Endothelial cell (in vitro differentiated cells): ENCODE measurements around the gene KANSL1L. TPM values are rescaled to one million over a fixed set of nuclear protein-coding genes. Genes with fewer than 3 reads are reported as not detected.
"Not testable (repeated sequence)": the region's sequence is repeated elsewhere in the genome, so short reads cannot be mapped to it uniquely, and the experiment has no call there.

Experiments used
- DNase-seq: peaks from one replicate; pipeline ENCODE4 v3.0.0; 2021; ENCODE audit warnings: low spot score
- H3K27ac Mint-ChIP-seq: one replicate; pipeline ENCODE4 v1.8.0; 2021; ENCODE audit warnings: mixed read lengths, inconsistent platforms; ENCODE audit not compliant: unreplicated experiment
- H3K27me3 Mint-ChIP-seq: one replicate; pipeline ENCODE4 v1.8.0; 2021; ENCODE audit warnings: mild to moderate bottlenecking, moderate library complexity, mixed read lengths, inconsistent platforms; ENCODE audit not compliant: unreplicated experiment
- H3K36me3 Mint-ChIP-seq: one replicate; pipeline ENCODE4 v1.8.0; 2021; ENCODE audit warnings: mild to moderate bottlenecking, low read depth, mixed read lengths, inconsistent platforms; ENCODE audit not compliant: unreplicated experiment
- H3K4me1 Mint-ChIP-seq: one replicate; pipeline ENCODE4 v1.8.0; 2021; ENCODE audit warnings: mild to moderate bottlenecking, mixed read lengths, inconsistent platforms; ENCODE audit not compliant: unreplicated experiment
- H3K4me3 Mint-ChIP-seq: one replicate; pipeline ENCODE4 v1.8.0; 2021; ENCODE audit warnings: mild to moderate bottlenecking, mixed read lengths, inconsistent platforms; ENCODE audit not compliant: unreplicated experiment
- H3K9me3 Mint-ChIP-seq: one replicate; pipeline ENCODE4 v1.8.0; 2021; ENCODE audit warnings: mixed read lengths, inconsistent platforms; ENCODE audit not compliant: unreplicated experiment
- CTCF ChIP-seq: fragments of 200-600 bp; sonication (generic); IDR thresholded peaks from one replicate; pipeline ENCODE4 v1.5.0; 2021; ENCODE audit warnings: antibody characterized with exemption; ENCODE audit not compliant: unreplicated experiment
- total RNA-seq: library from RNA; stranded (reverse); fragmentation: NEBNext Ultra II Directional; extraction: Animal tissue kit (Norgen Biotek cat#: 25700); gene quantifications from one replicate; pipeline ENCODE4 v1.2.1, GENCODE V29; 2021; ENCODE audit not compliant: unreplicated experiment

KANSL1L gene
- total RNA-seq, 1 donor from 2014 or later = 13.0 TPM

- no peaks in the 10 kb centered on the region for H3K36me3 Mint-ChIP-seq
- H3K9me3 Mint-ChIP-seq = no peaks in the 10 kb centered on the region
- peaks cover 3% of the 10 kb centered on the region for H3K27me3 Mint-ChIP-seq
These were observed 8.3 kb upstream of the KANSL1L start for GRCh38 chr2:210179351-210179990.

GRCh38 chr2:210177769-210178168 lies 6.6 kb upstream of the KANSL1L start:
- Mint-ChIP-seq H3K4me3 (no peak overlapping the region), H3K36me3 (no peaks in the 10 kb centered on the region), H3K27me3 (peaks cover under 1% of the 10 kb centered on the region), H3K4me1 (no peaks in the 10 kb centered on the region), H3K27ac (no peak overlapping the region), H3K9me3 (no peaks in the 10 kb centered on the region)
- no peak for TF ChIP-seq CTCF
- no peak for DNase-seq

More at GRCh38 chr2:210179351-210179990, 8.3 kb upstream of the KANSL1L start:
- no peak for DNase-seq
- no peak overlapping the region for H3K27ac Mint-ChIP-seq
- no peak for TF ChIP-seq CTCF
- no peak overlapping the region for H3K4me3 Mint-ChIP-seq
- H3K4me1 Mint-ChIP-seq = no peaks in the 10 kb centered on the region

- not testable (repeated sequence) for H3K27me3 Mint-ChIP-seq, H3K36me3 Mint-ChIP-seq, H3K4me3 Mint-ChIP-seq, H3K9me3 Mint-ChIP-seq, H3K4me1 Mint-ChIP-seq, H3K27ac Mint-ChIP-seq, DNase-seq
These were observed 5.9 kb upstream of the KANSL1L start for GRCh38 chr2:210177115-210177514.

- H3K4me3 Mint-ChIP-seq = no peak overlapping the region
- H3K9me3 Mint-ChIP-seq = no peaks in the 10 kb centered on the region
- peaks cover 10% of the 10 kb centered on the region for H3K4me1 Mint-ChIP-seq
- TF ChIP-seq CTCF = no peak
- peaks cover 3% of the 10 kb centered on the region for H3K36me3 Mint-ChIP-seq
- peaks cover 17% of the 10 kb centered on the region for H3K27me3 Mint-ChIP-seq
- no peak for DNase-seq
- H3K27ac Mint-ChIP-seq = no peak overlapping the region
These were observed 2.9 kb upstream of the KANSL1L start for GRCh38 chr2:210174086-210174485.

GRCh38 chr2:210172219-210172575 lies 988 bp upstream of the KANSL1L start:
- TF ChIP-seq CTCF = no peak
- Mint-ChIP-seq H3K27me3 (peaks cover 17% of the 10 kb centered on the region), H3K9me3 (no peaks in the 10 kb centered on the region), H3K36me3 (peaks cover 3% of the 10 kb centered on the region), H3K4me1 (peaks cover 13% of the 10 kb centered on the region), H3K27ac (peak overlapping the region; percentile 92), H3K4me3 (peak overlapping the region; percentile 90)
- no peak for DNase-seq
